H1 (cell line): ENCODE measurements around the gene NDC1. TPM values are rescaled to one million over a fixed set of nuclear protein-coding genes. Genes with fewer than 3 reads are reported as not detected.

Source experiments
- CTCF ChIA-PET: fragments of 300-600 bp; sonication (Branson Sonifier 250); formaldehyde crosslinking; loops from one replicate; lab custom pipeline; 2021; ENCODE audit not compliant: partially characterized antibody; lab: Charles Lee
- POLR2A ChIA-PET: fragments of 300-600 bp; sonication (Branson Sonifier 250); formaldehyde crosslinking; loops from one replicate; lab custom pipeline; 2021; ENCODE audit warnings: inconsistent platforms; ENCODE audit not compliant: partially characterized antibody; lab: Charles Lee
- DNase-seq, 2 experiments: peaks; one replicate each; pipeline versions ENCODE4 v3.0.0 to v3.0.0-alpha.2; 2010 to 2022; ENCODE audit warnings: low spot score in 2 of 2, low read depth in 1 of 2, mixed read lengths in 1 of 2
- FAIRE-seq: peaks from 2 replicates; lab custom pipeline; 2011; peaks lifted over from hg19 to GRCh38; lab: Jason Lieb, UNC
- H2AFZ ChIP-seq: 2 replicates; pipeline ENCODE4 v1.8.1; 2012; ENCODE audit warnings: low read length, inconsistent platforms
- H2AK5ac ChIP-seq: 2 replicates; pipeline ENCODE4 v1.6.1; 2013; ENCODE audit warnings: low read depth, low read length
- H2BK120ac ChIP-seq: replicated peaks from 2 replicates; pipeline ENCODE3; 2013; ENCODE audit warnings: low read depth, low read length, inconsistent platforms
- H2BK12ac ChIP-seq: 2 replicates; pipeline ENCODE4 v1.6.1; 2013; ENCODE audit warnings: low read depth, low read length
- H2BK15ac ChIP-seq: 2 replicates; pipeline ENCODE4 v1.6.1; 2013; ENCODE audit warnings: low read length
- H2BK20ac ChIP-seq: 2 replicates; pipeline ENCODE4 v1.6.1; 2013; ENCODE audit warnings: low read length
- H2BK5ac ChIP-seq: 2 replicates; pipeline ENCODE4 v1.6.1; 2013; ENCODE audit warnings: low read depth, low read length
- H3K14ac ChIP-seq: 2 replicates; pipeline ENCODE4 v1.6.1; 2013; ENCODE audit warnings: inconsistent platforms; ENCODE audit not compliant: insufficient read length
- H3K18ac ChIP-seq: 2 replicates; pipeline ENCODE4 v1.6.1; 2013; ENCODE audit warnings: low read length; ENCODE audit errors: extremely low read depth
- H3K23ac ChIP-seq: 2 replicates; pipeline ENCODE4 v1.6.1; 2013; ENCODE audit warnings: inconsistent platforms; ENCODE audit not compliant: insufficient read length
- H3K23me2 ChIP-seq: 2 replicates; pipeline ENCODE4 v1.6.1; 2013; ENCODE audit warnings: low read depth, low read length
- H3K27ac ChIP-seq: 2 replicates; pipeline ENCODE4 v1.6.1; 2011; ENCODE audit warnings: low read depth, low read length, inconsistent platforms
- H3K27me3 ChIP-seq, 4 experiments: replicated peaks in 1 of 4; 1 replicate in 1 of 4; 2 replicates in 3 of 4; pipeline versions ENCODE4 v1.6.1 to v1.8.1; 2011 to 2013; ENCODE audit warnings: low read length in 3 of 4, mild to moderate bottlenecking in 3 of 4, inconsistent platforms in 2 of 4, mixed read lengths in 2 of 4, moderate library complexity in 1 of 4; ENCODE audit not compliant: control insufficient read depth in 3 of 4, insufficient read depth in 3 of 4; ENCODE audit errors: extremely low read depth in 1 of 4
- H3K36me3 ChIP-seq, 4 experiments: 2 replicates each; pipeline versions ENCODE4 v1.6.1 to v1.8.1; 2011 to 2013; ENCODE audit warnings: mild to moderate bottlenecking in 4 of 4, low read length in 3 of 4, moderate library complexity in 2 of 4, control low read depth in 1 of 4, inconsistent platforms in 1 of 4; ENCODE audit not compliant: insufficient read depth in 4 of 4, control insufficient read depth in 2 of 4
- H3K4ac ChIP-seq: replicated peaks from 2 replicates; pipeline ENCODE3; 2013; ENCODE audit warnings: low read length, low read depth, mixed read lengths, inconsistent platforms; ENCODE audit not compliant: insufficient read length
- H3K4me1 ChIP-seq, 4 experiments: replicated peaks in 1 of 4; 1 replicate in 1 of 4; 2 replicates in 3 of 4; pipeline versions ENCODE4 v1.6.1 to v1.8.1; 2011 to 2013; ENCODE audit warnings: low read length in 3 of 4, inconsistent platforms in 2 of 4, mixed read lengths in 1 of 4; ENCODE audit not compliant: insufficient read depth in 4 of 4, control insufficient read depth in 3 of 4
- H3K4me2 ChIP-seq, 2 experiments: 2 replicates each; pipeline versions ENCODE4 v1.6.1 to v1.8.1; 2011 to 2013; ENCODE audit warnings: low read depth in 2 of 2, low read length in 2 of 2, control low read depth in 1 of 2, inconsistent platforms in 1 of 2, mild to moderate bottlenecking in 1 of 2; ENCODE audit not compliant: insufficient read depth in 1 of 2
- H3K4me3 ChIP-seq, 4 experiments: fragments of 200-600, 300-600 bp in 1 of 4; sonication (generic), shearing (Covaris generic), sonication (Bioruptor Twin) in 1 of 4; 2 replicates each; pipeline versions ENCODE4 v1.5.1 to v1.8.1; 2011 to 2016; ENCODE audit warnings: low read length in 4 of 4, low read depth in 3 of 4, control low read depth in 2 of 4, inconsistent platforms in 2 of 4, mild to moderate bottlenecking in 2 of 4, mixed read lengths in 1 of 4, moderate library complexity in 1 of 4; ENCODE audit not compliant: insufficient read depth in 2 of 4; ENCODE audit errors: extremely low read depth in 1 of 4
- H3K56ac ChIP-seq: replicated peaks from 2 replicates; pipeline ENCODE3; 2013; ENCODE audit warnings: low read depth, mild to moderate bottlenecking, mixed read lengths, low read length, inconsistent platforms; ENCODE audit not compliant: insufficient read length
- H3K79me1 ChIP-seq: 2 replicates; pipeline ENCODE4 v1.6.1; 2013; ENCODE audit warnings: low read depth, low read length, control low read depth
- H3K79me2 ChIP-seq, 2 experiments: 2 replicates each; pipeline versions ENCODE4 v1.6.1 to v1.8.1; 2012 to 2013; ENCODE audit warnings: low read length in 2 of 2, mild to moderate bottlenecking in 2 of 2, inconsistent platforms in 1 of 2; ENCODE audit not compliant: insufficient read depth in 2 of 2, control insufficient read depth in 1 of 2
- H3K9ac ChIP-seq, 4 experiments: replicated peaks in 1 of 4; 1 replicate in 1 of 4; 2 replicates in 3 of 4; pipeline versions ENCODE4 v1.6.1 to v1.8.1; 2011 to 2013; ENCODE audit warnings: low read depth in 3 of 4, low read length in 3 of 4, control low read depth in 2 of 4, mild to moderate bottlenecking in 2 of 4, moderate library complexity in 2 of 4, inconsistent platforms in 1 of 4; ENCODE audit errors: extremely low read depth in 1 of 4
- H3K9me3 ChIP-seq, 2 experiments: 2 replicates each; pipeline versions ENCODE4 v1.6.1 to v1.8.1; 2012 to 2013; ENCODE audit warnings: mild to moderate bottlenecking in 2 of 2, moderate library complexity in 2 of 2, control low read depth in 1 of 2, inconsistent platforms in 1 of 2, low read depth in 1 of 2, low read length in 1 of 2, mixed read lengths in 1 of 2; ENCODE audit not compliant: insufficient read depth in 2 of 2
- H4K20me1 ChIP-seq, 2 experiments: replicated peaks in 1 of 2; 2 replicates each; pipeline versions ENCODE3 to v1.8.1; 2011 to 2013; ENCODE audit warnings: inconsistent platforms in 2 of 2, low read length in 2 of 2, mild to moderate bottlenecking in 1 of 2; ENCODE audit not compliant: insufficient read depth in 2 of 2, control insufficient read depth in 1 of 2
- H4K5ac ChIP-seq: 2 replicates; pipeline ENCODE4 v1.6.1; 2013; ENCODE audit warnings: low read length, low read depth, mixed read lengths, inconsistent platforms; ENCODE audit not compliant: insufficient read length
- H4K8ac ChIP-seq: 2 replicates; pipeline ENCODE4 v1.8.0; 2013; ENCODE audit warnings: mild to moderate bottlenecking, moderate library complexity, low read length, inconsistent platforms; ENCODE audit not compliant: insufficient read depth; ENCODE audit errors: extremely low read depth
- H4K91ac ChIP-seq: replicated peaks from 2 replicates; pipeline ENCODE3; 2013; ENCODE audit warnings: low read length, mixed read lengths, inconsistent platforms; ENCODE audit not compliant: insufficient read length
- CBX8 ChIP-seq: fragments of 300-800, 300-1000 bp; sonication (generic); IDR thresholded peaks from 2 replicates; pipeline ENCODE4 v1.7.1; 2016; ENCODE audit warnings: low read depth, low read length, borderline replicate concordance
- HDAC2 ChIP-seq, 2 experiments: fragments of 300-600 bp in 1 of 2; sonication (generic) in 1 of 2; IDR thresholded peaks; 2 replicates each; pipeline ENCODE4 v1.6.1; 2011 to 2012; ENCODE audit warnings: low read depth in 2 of 2, low read length in 2 of 2, mild to moderate bottlenecking in 2 of 2, moderate library complexity in 2 of 2, borderline replicate concordance in 1 of 2, inconsistent platforms in 1 of 2
- POLR2AphosphoS5 ChIP-seq: IDR thresholded peaks from 2 replicates; pipeline ENCODE4 v1.6.1; 2011; ENCODE audit warnings: low read depth, low read length
- RBBP5 ChIP-seq: IDR thresholded peaks from 2 replicates; pipeline ENCODE4 v1.7.1; 2012; ENCODE audit warnings: low read depth, mild to moderate bottlenecking, inconsistent platforms, low read length, moderate library complexity, borderline replicate concordance
- SAP30 ChIP-seq: fragments of 300-600 bp; sonication (generic); IDR thresholded peaks from 2 replicates; pipeline ENCODE4 v1.7.1; 2012; ENCODE audit warnings: low read length, moderate library complexity, mild to moderate bottlenecking, inconsistent platforms; ENCODE audit not compliant: insufficient read depth, insufficient replicate concordance
- SIN3A ChIP-seq, 2 experiments: IDR thresholded peaks in 1 of 2; conservative IDR thresholded peaks in 1 of 2; 2 replicates each; pipeline ENCODE4 v1.6.1; 2011 to 2012; ENCODE audit warnings: low read length in 2 of 2, improper control_type of control experiment in 1 of 2, low read depth in 1 of 2, mild to moderate bottlenecking in 1 of 2
- SIRT6 ChIP-seq: IDR thresholded peaks from one replicate; pipeline ENCODE4 v1.7.1; 2012; ENCODE audit warnings: low read length, inconsistent platforms
- TBP ChIP-seq: IDR thresholded peaks from 2 replicates; pipeline ENCODE4 v1.6.1; 2011; ENCODE audit warnings: low read depth, low read length, improper control_type of control experiment
- TCF12 ChIP-seq: IDR thresholded peaks from 2 replicates; pipeline ENCODE4 v1.6.1; 2011; ENCODE audit warnings: low read depth, mild to moderate bottlenecking, low read length
- TEAD4 ChIP-seq: IDR thresholded peaks from 2 replicates; pipeline ENCODE4 v1.6.1; 2012; ENCODE audit warnings: low read depth, low read length, inconsistent platforms, mixed read lengths
- WGBS, 2 experiments: shearing (Covaris generic) in 1 of 2; methylation state at CpG; one replicate each; pipeline versions ENCODE4 v1.1.6 to v1.1.7; 2013 to 2015; ENCODE audit warnings: low lambda C conversion rate in 2 of 2, mixed read lengths in 2 of 2, inconsistent platforms in 1 of 2, low coverage in 1 of 2, missing lambda C conversion rate in 1 of 2; ENCODE audit not compliant: insufficient replicate concordance in 2 of 2, insufficient coverage in 1 of 2, insufficient read length in 1 of 2; ENCODE audit errors: extremely low coverage in 1 of 2, missing lambda C conversion rate in 1 of 2; 5-methylcytosine and 5-hydroxymethylcytosine counted together
- polyA plus RNA-seq, 7 experiments: library from polyadenylated mRNA; depleted of rRNA in 3 of 7; stranded (reverse) in 5 of 7; unstranded in 2 of 7; fragments of >200 nt in 5 of 7; fragments of 200-250 nt in 2 of 7; gene quantifications; 1 replicate in 5 of 7; 2 replicates in 1 of 7; 4 replicates in 1 of 7; pipeline versions ENCODE4 v1.2.1 to v1.2.3, GENCODE V29; 2011 to 2013; ENCODE audit warnings: missing spikeins in 2 of 7, mixed read lengths in 2 of 7
- total RNA-seq: library from RNA; stranded (reverse); fragmentation: NEBNext Ultra II Directional; extraction: Animal tissue kit (Norgen Biotek cat#: 25700); gene quantifications from 2 replicates; pipeline ENCODE4 v1.2.1, GENCODE V29; 2021
- TF ChIP-seq, protein P1 (sequence below), 3 experiments: IDR thresholded peaks; 1 replicate in 2 of 3; 2 replicates in 1 of 3; pipeline versions ENCODE4 v1.5.1 to v1.6.1; 2011; ENCODE audit warnings: low read length in 3 of 3, mild to moderate bottlenecking in 3 of 3, inconsistent platforms in 2 of 3, low read depth in 1 of 3, moderate library complexity in 1 of 3; ENCODE audit not compliant: insufficient read depth in 1 of 3; ENCODE audit errors: control extremely low read depth in 1 of 3

The NDC1 gene
- total and polyA plus RNA-seq, 2 of the 8 experiments (the other 6 are each of a cell fraction or from before 2014, with no cell fraction given): 62.9 to 66.1 TPM

DNA sequence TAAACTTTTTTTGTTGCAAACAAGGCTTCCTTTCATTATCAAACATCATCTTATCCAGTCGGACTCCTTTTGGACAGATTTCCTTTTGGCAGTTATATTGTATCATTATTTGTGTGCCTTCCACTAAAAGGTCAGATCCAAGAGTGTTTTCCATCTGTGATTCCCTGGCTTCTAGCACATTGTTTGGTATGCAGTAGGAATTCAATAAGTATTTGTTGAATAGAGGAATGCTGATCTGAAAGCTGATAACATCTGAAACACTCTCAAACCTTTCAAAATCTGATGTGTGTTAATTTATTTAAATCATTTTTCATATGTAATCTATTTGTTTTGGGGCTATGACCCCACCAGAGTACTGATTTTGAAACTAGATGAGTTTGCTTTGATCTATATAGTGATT, 39.0 kb downstream of the NDC1 start:
- Histone ChIP-seq H3K23me2 (no peaks in the 10 kb centered on the region), H4K5ac (no peak overlapping the region), H3K23ac (no peak overlapping the region), H3K14ac (no peak overlapping the region), H2AK5ac (no peak overlapping the region), H3K4me2 (no peak overlapping the region), H3K79me1 (no peaks in the 10 kb centered on the region), H2BK120ac (no peak overlapping the region), H3K79me2 (no peaks in the 10 kb centered on the region), H4K8ac (no peak overlapping the region), H2BK5ac (no peak overlapping the region), H2AFZ (no peak overlapping the region), H3K27ac (no peak overlapping the region), H2BK20ac (no peak overlapping the region), H4K20me1 (no peaks in the 10 kb centered on the region), H3K56ac (no peak overlapping the region), H3K4me1 (no peaks in the 10 kb centered on the region), H3K4me3 (no peak overlapping the region), H2BK15ac (no peak overlapping the region), H2BK12ac (no peak overlapping the region), H3K36me3 (peaks cover 7 to 58% (median 35%) of the 10 kb centered on the region in 4 experiments; a peak in 7 of 8 replicates), H3K18ac (no peak overlapping the region), H3K4ac (no peak overlapping the region), H3K9me3 (no peaks in the 10 kb centered on the region), H4K91ac (no peak overlapping the region), H3K9ac (no peak overlapping the region), H3K27me3 (no peaks in the 10 kb centered on the region)
- FAIRE-seq (no peak), DNase-seq (no peak)
- ChIA-PET POLR2A (interaction anchor here (1.7 kb wide), 1 partner anchor 12 kb away, joined by 4 read pairs; no protein-coding TSS in a partner anchor), CTCF (no interaction called here)
- 93% methylated on average over 1 of the region's 1 CpG; no CpG with 5 or more reads in 1 of the 2 experiments for WGBS, 2 experiments
- TF ChIP-seq TCF12 (no peak), SAP30 (no peak), TBP (no peak), POLR2AphosphoS5 (no peak), TEAD4 (no peak), HDAC2 (IDR thresholded peaks at IDR 0.05; ENCODE audit: borderline replicate concordance in 1 of 2, low read depth in 2 of 2, low read length in 2 of 2) (no peak), CBX8 (no peak), SIRT6 (no peak), SIN3A (conservative IDR thresholded peaks at IDR 0.05 in 1 of 2, IDR thresholded peaks at IDR 0.05 in 1 of 2; ENCODE audit: low read depth in 1 of 2, low read length in 2 of 2) (no peak), RBBP5 (no peak)
- TF ChIP-seq, protein P1, sequence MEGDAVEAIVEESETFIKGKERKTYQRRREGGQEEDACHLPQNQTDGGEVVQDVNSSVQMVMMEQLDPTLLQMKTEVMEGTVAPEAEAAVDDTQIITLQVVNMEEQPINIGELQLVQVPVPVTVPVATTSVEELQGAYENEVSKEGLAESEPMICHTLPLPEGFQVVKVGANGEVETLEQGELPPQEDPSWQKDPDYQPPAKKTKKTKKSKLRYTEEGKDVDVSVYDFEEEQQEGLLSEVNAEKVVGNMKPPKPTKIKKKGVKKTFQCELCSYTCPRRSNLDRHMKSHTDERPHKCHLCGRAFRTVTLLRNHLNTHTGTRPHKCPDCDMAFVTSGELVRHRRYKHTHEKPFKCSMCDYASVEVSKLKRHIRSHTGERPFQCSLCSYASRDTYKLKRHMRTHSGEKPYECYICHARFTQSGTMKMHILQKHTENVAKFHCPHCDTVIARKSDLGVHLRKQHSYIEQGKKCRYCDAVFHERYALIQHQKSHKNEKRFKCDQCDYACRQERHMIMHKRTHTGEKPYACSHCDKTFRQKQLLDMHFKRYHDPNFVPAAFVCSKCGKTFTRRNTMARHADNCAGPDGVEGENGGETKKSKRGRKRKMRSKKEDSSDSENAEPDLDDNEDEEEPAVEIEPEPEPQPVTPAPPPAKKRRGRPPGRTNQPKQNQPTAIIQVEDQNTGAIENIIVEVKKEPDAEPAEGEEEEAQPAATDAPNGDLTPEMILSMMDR (IDR thresholded peaks at IDR 0.05; ENCODE audit: control extremely low read depth in 1 of 3, insufficient read depth in 1 of 3, low read depth in 1 of 3, low read length in 3 of 3): no peak
